Mammary epithelial cell (primary cell): ENCODE results near the gene HGS.

Experiments used
- CTCF ChIP-seq, 2 donors: IDR thresholded peaks in 1 of 2; conservative IDR thresholded peaks in 1 of 2; 2 replicates each; pipeline ENCODE4 v1.5.1; 2011 to 2012; ENCODE audit warnings: inconsistent platforms in 2 of 2, low read length in 2 of 2, mild to moderate bottlenecking in 2 of 2, control low read depth in 1 of 2, low read depth in 1 of 2; ENCODE audit not compliant: insufficient read depth in 1 of 2; ENCODE audit errors: extremely low read depth in 1 of 2
- EZH2 ChIP-seq: IDR thresholded peaks from 2 replicates; pipeline ENCODE4 v1.6.1; 2012; ENCODE audit warnings: low read length, inconsistent platforms, borderline replicate concordance

DNA sequence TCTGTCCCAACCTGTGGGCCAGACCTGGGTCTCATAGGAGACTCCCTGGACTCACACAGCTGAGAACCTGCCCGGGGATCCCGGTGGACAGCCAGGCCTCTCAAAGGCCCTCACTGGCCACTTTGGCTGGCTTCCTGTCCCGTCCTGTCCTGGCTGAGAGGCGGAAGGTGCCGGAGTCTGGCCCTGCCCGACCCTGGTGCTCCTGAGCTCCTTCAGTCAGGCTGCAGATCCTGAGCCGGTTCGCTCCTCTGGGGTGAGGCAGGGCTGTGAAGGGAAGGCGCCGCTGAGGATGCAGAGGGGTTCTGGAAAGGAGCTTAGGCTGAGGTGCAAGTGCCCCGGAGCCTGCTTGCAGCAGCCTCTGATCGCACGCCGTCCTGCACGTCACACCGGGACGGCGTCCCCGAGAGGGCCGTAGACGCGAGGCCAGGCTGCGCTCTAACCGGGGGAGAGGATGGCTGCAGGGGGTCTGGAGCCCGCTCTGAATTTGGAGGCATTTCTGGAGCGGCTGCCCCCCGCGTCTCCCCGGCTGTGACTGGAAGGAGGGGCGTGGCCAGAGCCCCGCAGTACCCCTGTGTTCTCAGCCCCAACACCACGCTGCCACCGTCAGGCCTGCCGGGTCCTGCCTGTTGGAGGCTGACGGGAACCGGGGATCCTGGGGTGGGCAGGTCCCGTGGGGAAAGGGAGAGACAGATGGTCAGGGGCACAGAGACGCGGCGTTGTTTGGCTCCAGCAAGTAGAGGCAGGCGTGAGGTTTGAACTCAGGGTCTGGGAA is 4.1 kb downstream of the HGS start:
- TF ChIP-seq CTCF (conservative IDR thresholded peaks at IDR 0.05 in 1 of 2, IDR thresholded peaks at IDR 0.05 in 1 of 2; ENCODE audit: extremely low read depth in 1 of 2, insufficient read depth in 1 of 2, low read depth in 1 of 2, low read length in 2 of 2) (no peak), EZH2 (no peak)
